AG04450 (cell line): ENCODE measurements around the gene UBASH3A. TPM values are rescaled to one million over a fixed set of nuclear protein-coding genes. Genes with fewer than 3 reads are reported as not detected.
A peak's percentile ranks its signal among the peaks of the same experiment; 100 is the strongest.

ENCODE experiments used
- CTCF ChIA-PET: fragments of 300-600, 350-600 bp; formaldehyde crosslinking; extraction: SDS; loops from one replicate; lab custom pipeline; 2022; ENCODE audit warnings: antibody characterized with exemption, inconsistent platforms; lab: Charles Lee
- POLR2A ChIA-PET: fragments of 350-600 bp; formaldehyde crosslinking; extraction: SDS; loops from one replicate; lab custom pipeline; 2021; ENCODE audit warnings: antibody characterized with exemption, inconsistent platforms; lab: Yijun Ruan, JAX
- DNase-seq: peaks from one replicate; pipeline ENCODE4 v3.0.0-alpha.2; 2011; ENCODE audit warnings: low read depth, low spot score
- H3K27ac ChIP-seq: one replicate; pipeline ENCODE4 v1.5.1; 2012; ENCODE audit warnings: low read depth, low read length, control low read depth
- H3K27me3 ChIP-seq: one replicate; pipeline ENCODE4 v1.6.0; 2012; ENCODE audit warnings: low read length; ENCODE audit not compliant: control insufficient read depth, insufficient read depth
- H3K4me3 ChIP-seq: 2 replicates; pipeline ENCODE4 v1.5.1; 2011; ENCODE audit warnings: mild to moderate bottlenecking, low read depth, low read length, control low read depth
- H3K9me3 ChIP-seq: 2 replicates; pipeline ENCODE4 v1.5.1; 2012; ENCODE audit warnings: low read length; ENCODE audit not compliant: control insufficient read depth, insufficient read depth
- CTCF ChIP-seq: IDR thresholded peaks from 2 replicates; pipeline ENCODE4 v1.5.1; 2011; ENCODE audit warnings: low read depth, low read length, control low read depth, inconsistent platforms
- polyA plus RNA-seq: library from polyadenylated mRNA; depleted of rRNA; stranded (reverse); fragments of >200 nt; gene quantifications from 2 replicates; pipeline ENCODE4 v1.2.3, GENCODE V29; 2011

The UBASH3A gene
- polyA plus RNA-seq, 1 experiment, result not detected

- TF ChIP-seq CTCF, result no peak
- CTCF ChIA-PET, result no interaction called here
- POLR2A ChIA-PET, result no interaction called here
Measured at GRCh38 chr21:42492201-42492600, 88.5 kb downstream of the UBASH3A start.

DNA sequence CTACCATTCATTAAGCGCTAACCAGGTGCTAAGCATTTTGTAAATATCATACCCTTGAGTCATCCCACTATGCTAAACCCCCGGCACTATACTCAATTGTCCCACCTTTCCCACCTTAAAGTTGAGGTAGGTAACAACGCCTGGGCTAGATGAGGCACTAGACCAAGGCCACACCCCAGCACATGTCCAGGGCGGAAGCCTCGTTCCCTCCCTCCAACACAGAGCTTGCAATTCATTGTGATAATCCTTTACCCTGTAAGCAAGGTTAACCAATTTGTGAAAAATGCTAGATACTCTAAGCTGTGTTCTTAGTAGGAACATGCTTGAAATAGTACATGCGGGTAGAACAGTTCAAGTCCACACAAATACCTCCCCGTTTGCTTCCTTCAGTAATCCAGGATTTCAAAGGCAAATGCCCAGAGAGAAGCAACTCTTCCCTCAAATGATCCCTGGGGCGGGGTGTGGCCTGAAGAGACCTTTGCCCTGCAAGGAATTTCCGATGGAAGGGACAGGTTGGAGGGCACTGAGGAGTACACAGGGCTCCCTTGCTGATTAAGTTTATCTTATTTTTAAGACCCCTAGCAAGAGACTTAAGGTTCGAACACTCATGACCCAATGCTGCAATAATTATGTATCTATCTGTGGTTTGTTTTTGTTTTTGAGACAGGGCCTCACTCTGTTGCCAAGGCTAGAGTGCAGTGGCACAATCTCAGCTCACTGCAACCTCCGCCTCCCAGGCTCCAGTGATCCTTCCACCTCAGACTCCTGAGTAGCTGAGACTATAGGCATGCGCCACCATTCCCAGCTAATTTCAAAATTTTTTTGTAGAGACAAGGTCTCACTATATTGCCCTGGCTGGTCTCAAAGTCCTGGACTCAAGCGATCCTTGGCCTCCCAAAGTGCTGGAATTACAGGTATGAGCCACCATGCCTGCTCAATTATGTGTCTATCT is 89.7 kb downstream of the UBASH3A start:
- Histone ChIP-seq H3K4me3 (no peak overlapping the region), H3K9me3 (peaks cover 4% of the 10 kb centered on the region; the same call in 1 of the 2 replicates), H3K27me3 (no peaks in the 10 kb centered on the region), H3K27ac (no peak overlapping the region)
- ChIA-PET POLR2A (no interaction called here), CTCF (no interaction called here)
- TF ChIP-seq CTCF, result no peak
- no peak for DNase-seq

More at GRCh38 chr21:42492201-42492600, 88.5 kb downstream of the UBASH3A start:
- H3K9me3 ChIP-seq, result peaks cover 4% of the 10 kb centered on the region; the same call in 1 of the 2 replicates
- H3K27me3 ChIP-seq, result no peaks in the 10 kb centered on the region
- no peak for DNase-seq
- H3K4me3 ChIP-seq, result no peak overlapping the region
- no peak overlapping the region for H3K27ac ChIP-seq

GRCh38 chr21:42495027-42495426 is 91.3 kb downstream of the UBASH3A start:
- H3K27ac ChIP-seq, result no peak overlapping the region
- DNase-seq, result no peak
- no peaks in the 10 kb centered on the region for H3K27me3 ChIP-seq
- ChIA-PET CTCF (no interaction called here), POLR2A (no interaction called here)
- peaks cover 4% of the 10 kb centered on the region; the same call in 1 of the 2 replicates for H3K9me3 ChIP-seq
- no peak for TF ChIP-seq CTCF
- no peak overlapping the region for H3K4me3 ChIP-seq

DNA sequence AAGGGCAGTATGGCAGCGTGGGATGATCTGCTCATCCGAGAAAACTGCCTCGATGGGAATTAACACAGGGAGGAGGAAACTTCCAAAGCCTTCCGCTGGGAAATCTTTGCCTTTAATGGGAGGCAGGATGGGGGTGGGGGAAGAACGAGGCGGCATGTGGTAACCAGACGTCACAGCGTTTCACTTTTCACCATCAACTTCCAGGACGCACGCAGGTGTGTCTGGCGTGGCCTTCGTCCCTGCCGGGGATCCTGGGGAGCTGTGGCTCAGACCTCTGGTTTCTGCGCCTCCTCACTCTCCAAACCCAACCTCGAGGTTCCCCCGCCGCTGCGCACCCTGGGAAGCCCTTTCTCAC is 92.0 kb downstream of the UBASH3A start:
- ChIA-PET POLR2A (no interaction called here), CTCF (no interaction called here)
- TF ChIP-seq CTCF, result no peak
- no peak for DNase-seq
- H3K9me3 ChIP-seq, result peaks cover 4% of the 10 kb centered on the region; the same call in 1 of the 2 replicates
- no peaks in the 10 kb centered on the region for H3K27me3 ChIP-seq
- H3K4me3 ChIP-seq, result peak overlapping the region; percentile 68
- no peak overlapping the region for H3K27ac ChIP-seq

- POLR2A ChIA-PET, result no interaction called here
- no peak for TF ChIP-seq CTCF
- Histone ChIP-seq H3K27ac (peak within 1 kb of the TSS; percentile 21), H3K27me3 (no peaks in the 10 kb centered on the region), H3K9me3 (peaks cover 4% of the 10 kb centered on the region; the same call in 1 of the 2 replicates), H3K4me3 (peak within 1 kb of the TSS; percentile 68)
- peak; percentile 88 for DNase-seq
- CTCF ChIA-PET, result no interaction called here
Measured at GRCh38 chr21:42496120-42496838, 92.6 kb downstream of the UBASH3A start, which contains the start of gene RSPH1. Gene RSPH1 (minus strand): TSS chr21:42496224. CDS start chr21:42496186, 38 bp downstream.
